Measurements from ENCODE around the gene IL26.

GRCh38 chr12:68229956-68230355 lies 4.3 kb upstream of the IL26 start:
- TF ChIP-seq CTCF (IDR thresholded peaks at IDR 0.05) (no peak), EP300 (IDR thresholded peaks at IDR 0.05) (no peak)
